Measurements from ENCODE around the gene SFMBT1. TPM values are rescaled to one million over a fixed set of nuclear protein-coding genes. Genes with fewer than 3 reads are reported as not detected.

The SFMBT1 gene
- total RNA-seq, 1 donor from 2014 or later, result 6.5 TPM

DNA sequence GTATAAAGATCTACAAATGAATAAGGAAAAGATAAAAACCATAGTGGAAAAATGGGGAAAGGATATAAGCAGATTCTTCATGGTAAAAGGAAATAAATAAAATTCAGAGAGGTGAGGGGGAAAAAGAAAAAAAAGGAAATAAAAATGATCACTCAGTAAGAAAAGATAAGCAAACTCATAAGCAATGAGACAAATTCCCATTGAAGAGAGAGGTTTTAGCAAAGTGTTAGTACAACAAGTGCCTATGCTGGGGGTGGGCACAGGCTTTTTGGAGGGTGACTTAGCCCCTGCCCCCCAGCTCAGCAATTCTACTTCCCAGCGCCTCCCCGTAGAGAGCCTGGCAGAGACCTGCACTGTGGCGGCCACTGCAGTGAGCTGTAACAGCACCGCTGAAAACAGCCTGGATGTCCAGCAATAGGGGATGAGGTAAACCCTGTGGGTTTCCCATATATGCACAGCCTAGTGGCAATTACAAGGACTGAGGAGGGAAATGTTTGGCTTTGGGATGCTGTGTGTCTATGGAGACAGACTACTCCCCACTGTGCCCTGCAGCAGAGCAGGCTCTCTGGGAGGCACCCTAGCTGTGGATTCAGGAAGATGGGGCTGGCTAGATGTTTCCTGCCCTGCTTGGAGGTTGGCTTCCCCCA is 23.7 kb upstream of the SFMBT1 start:
- Mint-ChIP-seq H3K27ac (ENCODE audit: unreplicated experiment) (no peak overlapping the region), H3K27me3 (ENCODE audit: unreplicated experiment) (no peaks in the 10 kb centered on the region), H3K9me3 (ENCODE audit: unreplicated experiment) (peaks cover 3% of the 10 kb centered on the region)

GRCh38 chr3:53068176-53068575 is 22.3 kb upstream of the SFMBT1 start:
- DNase-seq, result no peak
- Mint-ChIP-seq H3K9me3 (ENCODE audit: unreplicated experiment) (peaks cover 2% of the 10 kb centered on the region), H3K27me3 (ENCODE audit: unreplicated experiment) (no peaks in the 10 kb centered on the region), H3K36me3 (ENCODE audit: unreplicated experiment) (peaks cover 6% of the 10 kb centered on the region), H3K27ac (ENCODE audit: unreplicated experiment) (no peak overlapping the region), H3K4me1 (ENCODE audit: low read depth, unreplicated experiment) (peaks cover 4% of the 10 kb centered on the region), H3K4me3 (ENCODE audit: unreplicated experiment) (no peak overlapping the region)
- no peak for TF ChIP-seq CTCF (IDR thresholded peaks at IDR 0.05; ENCODE audit: partially characterized antibody, unreplicated experiment)

More for the DNA sequence above, 23.7 kb upstream of the SFMBT1 start:
- peaks cover 5% of the 10 kb centered on the region for H3K36me3 Mint-ChIP-seq (ENCODE audit: unreplicated experiment)
- no peak for DNase-seq
- TF ChIP-seq CTCF (IDR thresholded peaks at IDR 0.05; ENCODE audit: partially characterized antibody, unreplicated experiment), result no peak
- peaks cover 6% of the 10 kb centered on the region for H3K4me1 Mint-ChIP-seq (ENCODE audit: low read depth, unreplicated experiment)
- H3K4me3 Mint-ChIP-seq (ENCODE audit: unreplicated experiment), result no peak overlapping the region

- DNase-seq, result no peak
- TF ChIP-seq CTCF (IDR thresholded peaks at IDR 0.05; ENCODE audit: partially characterized antibody, unreplicated experiment), result no peak
- Mint-ChIP-seq H3K4me1 (ENCODE audit: low read depth, unreplicated experiment) (peaks cover 4% of the 10 kb centered on the region), H3K27ac (ENCODE audit: unreplicated experiment) (no peak overlapping the region), H3K36me3 (ENCODE audit: unreplicated experiment) (peaks cover 6% of the 10 kb centered on the region), H3K4me3 (ENCODE audit: unreplicated experiment) (no peak overlapping the region), H3K27me3 (ENCODE audit: unreplicated experiment) (no peaks in the 10 kb centered on the region), H3K9me3 (ENCODE audit: unreplicated experiment) (peaks cover 2% of the 10 kb centered on the region)
Observed at GRCh38 chr3:53067567-53067966, 21.7 kb upstream of the SFMBT1 start.

DNA sequence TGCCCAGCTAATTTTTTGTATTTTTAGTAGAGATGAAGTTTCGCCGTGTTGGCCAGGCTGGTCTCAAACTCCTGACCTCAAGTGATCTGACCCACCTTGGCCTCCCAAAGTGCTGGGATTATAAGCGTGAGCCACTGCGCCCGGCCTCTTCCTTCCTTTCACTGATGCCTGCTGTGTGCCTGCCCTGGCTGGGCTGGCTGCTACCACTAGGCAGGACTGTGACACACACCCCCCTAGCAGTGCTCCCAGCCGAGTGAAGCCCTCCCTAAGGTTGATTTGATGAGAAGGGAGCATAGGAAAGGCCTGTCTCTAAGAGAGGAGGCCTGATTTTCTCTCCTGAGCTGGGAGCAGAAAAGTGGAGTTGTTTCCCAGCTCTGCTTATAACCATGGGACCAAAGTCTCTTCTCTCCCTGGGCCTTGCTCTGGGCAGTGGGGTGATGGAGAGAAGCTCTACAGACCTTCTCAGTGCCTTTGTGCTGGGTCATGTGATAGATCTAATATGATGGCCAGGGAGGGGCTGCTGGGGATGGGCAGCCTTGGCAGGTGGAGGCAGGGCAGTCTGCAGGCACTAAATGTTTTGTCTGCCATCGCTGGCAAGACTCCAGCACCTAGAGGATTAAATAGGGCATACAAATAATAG is 20.1 kb upstream of the SFMBT1 start:
- Mint-ChIP-seq H3K36me3 (ENCODE audit: unreplicated experiment) (peaks cover 6% of the 10 kb centered on the region), H3K4me1 (ENCODE audit: low read depth, unreplicated experiment) (peaks cover 2% of the 10 kb centered on the region), H3K27ac (ENCODE audit: unreplicated experiment) (no peak overlapping the region)

More for the DNA sequence above, 20.1 kb upstream of the SFMBT1 start:
- no peak for TF ChIP-seq CTCF (IDR thresholded peaks at IDR 0.05; ENCODE audit: partially characterized antibody, unreplicated experiment)
- peaks cover 1% of the 10 kb centered on the region for H3K9me3 Mint-ChIP-seq (ENCODE audit: unreplicated experiment)
- no peak for DNase-seq
- H3K27me3 Mint-ChIP-seq (ENCODE audit: unreplicated experiment), result no peaks in the 10 kb centered on the region
- no peak overlapping the region for H3K4me3 Mint-ChIP-seq (ENCODE audit: unreplicated experiment)

Measured in glutamatergic neuron (in vitro differentiated cells).